Measurements from ENCODE around the gene GIMAP5. TPM values are rescaled to one million over a fixed set of nuclear protein-coding genes. Genes with fewer than 3 reads are reported as not detected.

The GIMAP5 gene
- total and polyA plus RNA-seq, 9 donors, result 6.1 to 11.6 (median 9.3) TPM

DNA sequence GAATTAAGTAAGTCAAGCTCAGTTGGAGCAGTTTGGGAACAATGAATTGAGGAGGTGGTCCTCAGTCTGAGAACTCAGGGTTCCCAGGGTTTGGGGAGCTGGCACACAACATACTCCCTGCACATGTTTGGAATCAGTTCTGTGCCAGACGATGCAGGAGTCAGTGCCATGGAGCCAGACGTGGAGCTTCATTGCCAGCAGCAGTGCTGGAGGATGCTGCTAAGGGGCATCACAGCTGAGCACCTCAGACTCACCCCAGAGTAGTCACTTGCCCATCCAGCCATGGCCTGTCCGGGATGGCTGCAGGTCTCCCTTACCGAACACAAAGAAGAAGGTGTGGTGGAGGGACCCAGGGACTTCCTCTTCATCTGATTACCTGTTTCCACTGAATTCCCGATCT lies 7.9 kb downstream of the GIMAP5 start:
- H3K9me3 ChIP-seq (replicated peaks; ENCODE audit: control insufficient read depth, low read depth, low read length), result no peaks in the 10 kb centered on the region
- H3K4me1 ChIP-seq (ENCODE audit: control insufficient read depth, insufficient read depth, low read length), result peaks cover 9% of the 10 kb centered on the region
- DNase-seq, result no peak
- WGBS (ENCODE audit: insufficient coverage), result 59% methylated on average over 3 of the region's 5 CpGs
- peaks cover 5% of the 10 kb centered on the region for H3K36me3 ChIP-seq (ENCODE audit: control insufficient read depth, insufficient read depth, low read length)
- H3K27ac ChIP-seq (ENCODE audit: low read length), result no peak overlapping the region
- H3K27me3 ChIP-seq (ENCODE audit: control insufficient read depth, insufficient read depth, low read length), result no peaks in the 10 kb centered on the region
- no peak overlapping the region for H3K4me3 ChIP-seq (ENCODE audit: low read length)

DNA sequence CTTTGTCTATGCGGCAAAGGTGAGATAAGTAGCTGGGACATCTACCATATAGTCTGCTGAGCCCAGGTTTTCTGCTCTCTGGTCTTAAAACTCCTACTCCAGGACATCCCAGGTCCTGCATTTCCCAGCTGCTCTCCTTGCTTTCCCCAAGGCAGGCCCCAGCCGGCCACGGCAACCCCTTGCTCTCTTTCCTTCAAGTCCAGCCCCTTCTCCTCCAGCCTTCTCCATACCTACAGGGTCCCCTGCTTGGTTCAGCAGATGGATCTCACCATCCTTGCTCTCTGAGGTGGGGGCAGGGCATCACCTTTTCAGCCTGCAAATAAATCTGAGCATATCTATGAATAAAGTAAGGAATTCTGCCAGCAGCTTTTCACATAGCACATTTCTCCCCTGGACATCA lies 8.7 kb downstream of the GIMAP5 start:
- peaks cover 9% of the 10 kb centered on the region for H3K4me1 ChIP-seq (ENCODE audit: control insufficient read depth, insufficient read depth, low read length)
- DNase-seq, result no peak
- H3K4me3 ChIP-seq (ENCODE audit: low read length), result no peak overlapping the region
- 25% methylated on average over 2 of the region's 3 CpGs for WGBS (ENCODE audit: insufficient coverage)
- no peaks in the 10 kb centered on the region for H3K27me3 ChIP-seq (ENCODE audit: control insufficient read depth, insufficient read depth, low read length)
- H3K9me3 ChIP-seq (replicated peaks; ENCODE audit: control insufficient read depth, low read depth, low read length), result no peaks in the 10 kb centered on the region
- no peak overlapping the region for H3K27ac ChIP-seq (ENCODE audit: low read length)
- H3K36me3 ChIP-seq (ENCODE audit: control insufficient read depth, insufficient read depth, low read length), result peaks cover 5% of the 10 kb centered on the region

DNA sequence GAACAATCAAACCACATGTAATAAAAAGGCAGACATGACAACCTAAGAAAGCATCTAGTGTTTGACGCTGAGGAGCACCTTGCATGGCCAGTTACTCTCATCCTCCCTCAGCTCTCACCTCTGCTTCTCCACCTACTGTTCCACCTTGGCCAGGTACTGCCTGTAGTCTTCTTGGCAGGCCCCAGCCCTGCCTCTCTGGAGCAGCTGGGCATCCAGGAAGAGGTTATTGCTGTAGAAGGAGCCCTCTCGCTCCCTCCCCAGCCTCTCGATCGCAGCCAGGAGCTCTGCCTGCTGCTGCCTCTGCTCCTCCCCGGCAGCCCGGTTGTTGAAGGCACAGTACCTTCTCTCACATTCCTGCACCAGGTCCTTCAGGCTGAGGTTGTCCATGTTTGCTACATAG lies 9.7 kb downstream of the GIMAP5 start:
- no peak overlapping the region for H3K27ac ChIP-seq (ENCODE audit: low read length)
- WGBS (ENCODE audit: insufficient coverage), result 97% methylated on average over 4 of the region's 6 CpGs
- peaks cover 5% of the 10 kb centered on the region for H3K36me3 ChIP-seq (ENCODE audit: control insufficient read depth, insufficient read depth, low read length)
- H3K4me3 ChIP-seq (ENCODE audit: low read length), result no peak overlapping the region
- H3K4me1 ChIP-seq (ENCODE audit: control insufficient read depth, insufficient read depth, low read length), result peaks cover 9% of the 10 kb centered on the region
- no peaks in the 10 kb centered on the region for H3K27me3 ChIP-seq (ENCODE audit: control insufficient read depth, insufficient read depth, low read length)
- DNase-seq, result no peak
- no peaks in the 10 kb centered on the region for H3K9me3 ChIP-seq (replicated peaks; ENCODE audit: control insufficient read depth, low read depth, low read length)

DNA sequence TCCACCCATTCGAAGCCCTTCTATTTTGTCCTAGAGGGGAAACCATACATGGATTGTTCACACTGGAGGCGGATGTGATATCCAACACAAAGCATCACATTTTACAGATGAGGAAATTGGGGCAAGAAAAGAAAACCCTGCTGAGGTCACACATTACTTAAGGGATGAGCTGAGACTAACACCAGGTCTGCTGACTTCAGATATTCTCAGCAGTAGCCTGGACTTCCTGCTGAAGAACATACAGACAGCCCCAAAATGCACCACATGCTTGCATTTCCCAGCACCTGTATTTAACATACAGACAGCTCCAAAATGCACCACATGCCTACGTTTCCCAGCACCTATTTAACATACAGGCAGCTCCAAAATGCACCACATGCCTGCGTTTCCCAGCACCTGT lies 11.2 kb downstream of the GIMAP5 start:
- Histone ChIP-seq H3K9me3 (replicated peaks; ENCODE audit: control insufficient read depth, low read depth, low read length) (no peaks in the 10 kb centered on the region), H3K4me1 (ENCODE audit: control insufficient read depth, insufficient read depth, low read length) (peaks cover 9% of the 10 kb centered on the region), H3K27ac (ENCODE audit: low read length) (no peak overlapping the region), H3K36me3 (ENCODE audit: control insufficient read depth, insufficient read depth, low read length) (no peaks in the 10 kb centered on the region), H3K27me3 (ENCODE audit: control insufficient read depth, insufficient read depth, low read length) (no peaks in the 10 kb centered on the region), H3K4me3 (ENCODE audit: low read length) (no peak overlapping the region)
- DNase-seq, result no peak
- 100% methylated on average over 1 of the region's 4 CpGs for WGBS (ENCODE audit: insufficient coverage)

DNA sequence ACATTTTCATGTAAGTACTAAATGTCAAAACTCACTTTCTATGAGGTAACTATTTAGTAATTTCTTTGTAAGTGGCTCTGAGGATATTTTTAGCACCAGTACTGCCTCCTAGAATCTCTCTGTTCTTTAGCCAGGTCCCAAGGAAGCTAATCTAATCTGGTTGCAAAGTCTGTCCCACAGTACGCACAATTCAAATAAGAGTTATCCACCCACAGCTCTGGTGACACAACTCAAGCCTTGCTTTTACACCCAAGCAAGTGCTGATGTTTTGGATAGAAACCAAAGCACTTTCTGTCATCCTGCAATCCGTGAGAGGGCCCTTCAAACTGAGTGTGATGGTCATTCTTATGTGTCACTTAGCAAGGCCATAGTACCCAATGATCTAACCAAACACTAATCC lies 14.5 kb downstream of the GIMAP5 start:
- no CpG with 5 or more reads among the region's 2 CpGs for WGBS (ENCODE audit: insufficient coverage)
- H3K9me3 ChIP-seq (replicated peaks; ENCODE audit: control insufficient read depth, low read depth, low read length), result no peaks in the 10 kb centered on the region
- H3K4me1 ChIP-seq (ENCODE audit: control insufficient read depth, insufficient read depth, low read length), result no peaks in the 10 kb centered on the region
- no peak overlapping the region for H3K4me3 ChIP-seq (ENCODE audit: low read length)
- H3K27ac ChIP-seq (ENCODE audit: low read length), result no peak overlapping the region
- DNase-seq, result no peak
- no peaks in the 10 kb centered on the region for H3K27me3 ChIP-seq (ENCODE audit: control insufficient read depth, insufficient read depth, low read length)
- H3K36me3 ChIP-seq (ENCODE audit: control insufficient read depth, insufficient read depth, low read length), result no peaks in the 10 kb centered on the region

DNA sequence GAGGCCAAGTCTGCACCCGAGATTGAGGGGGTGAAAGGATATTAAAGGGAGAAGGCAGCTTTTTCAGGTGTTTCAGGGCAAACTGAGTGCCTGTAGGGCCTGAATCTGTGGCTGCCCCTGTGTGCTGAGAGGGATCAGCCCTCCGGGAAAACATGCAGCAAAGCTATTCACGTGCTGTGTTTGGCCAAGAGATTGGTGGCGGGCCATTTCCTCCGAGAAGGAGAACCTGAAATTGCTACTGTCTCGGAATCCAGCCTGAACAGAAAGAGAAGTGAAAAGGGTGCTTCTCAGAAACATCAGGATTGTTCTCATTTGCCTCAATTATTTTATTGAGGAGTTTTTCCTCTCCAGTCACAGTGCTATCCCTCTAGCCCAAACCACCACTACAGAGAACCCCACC lies 16.0 kb downstream of the GIMAP5 start:
- Histone ChIP-seq H3K4me3 (ENCODE audit: low read length) (no peak overlapping the region), H3K9me3 (replicated peaks; ENCODE audit: control insufficient read depth, low read depth, low read length) (no peaks in the 10 kb centered on the region), H3K36me3 (ENCODE audit: control insufficient read depth, insufficient read depth, low read length) (no peaks in the 10 kb centered on the region), H3K4me1 (ENCODE audit: control insufficient read depth, insufficient read depth, low read length) (no peaks in the 10 kb centered on the region), H3K27ac (ENCODE audit: low read length) (no peak overlapping the region), H3K27me3 (ENCODE audit: control insufficient read depth, insufficient read depth, low read length) (no peaks in the 10 kb centered on the region)
- WGBS (ENCODE audit: insufficient coverage), result 52% methylated on average over 5 of the region's 6 CpGs
- DNase-seq, result peak; percentile 61

DNA sequence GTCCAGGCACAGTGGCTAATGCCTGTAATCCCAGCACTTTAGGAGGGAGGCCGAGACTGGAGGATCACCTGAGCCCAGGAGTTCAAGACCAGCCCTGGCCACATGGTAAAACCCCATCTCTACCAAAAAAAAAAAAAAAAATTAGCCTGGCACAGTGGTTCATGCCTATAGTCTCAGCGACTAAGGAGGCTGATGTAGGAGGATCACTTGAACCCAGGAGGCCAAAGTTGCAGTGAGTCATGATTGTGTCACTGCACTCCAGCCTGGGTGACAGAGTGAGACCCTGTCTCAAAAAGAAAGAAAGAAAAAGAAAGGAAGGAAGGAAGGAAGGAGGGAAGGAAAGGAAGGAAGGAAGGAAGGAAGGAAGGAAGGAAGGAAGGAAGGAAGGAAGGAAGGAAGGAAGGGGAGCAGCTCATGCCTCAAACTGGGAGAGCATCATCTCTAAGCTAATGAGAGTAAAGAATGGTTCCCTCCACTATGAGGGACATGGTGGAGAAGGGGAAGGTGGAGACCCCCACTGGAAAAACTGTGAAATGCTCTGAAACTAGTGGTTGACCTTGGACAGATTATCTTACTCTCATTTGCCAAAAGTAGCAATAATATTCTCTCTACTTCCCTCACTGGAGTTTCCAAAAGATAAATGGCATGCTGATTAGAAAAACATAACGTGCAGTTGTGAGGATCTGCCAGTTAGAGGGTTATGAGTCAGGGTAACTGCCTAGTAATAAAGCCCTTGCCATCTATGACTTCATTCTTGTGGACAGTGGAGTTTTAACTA lies 16.8 kb downstream of the GIMAP5 start:
- Histone ChIP-seq H3K27me3 (ENCODE audit: control insufficient read depth, insufficient read depth, low read length) (no peaks in the 10 kb centered on the region), H3K4me1 (ENCODE audit: control insufficient read depth, insufficient read depth, low read length) (no peaks in the 10 kb centered on the region), H3K9me3 (replicated peaks; ENCODE audit: control insufficient read depth, low read depth, low read length) (no peaks in the 10 kb centered on the region), H3K36me3 (ENCODE audit: control insufficient read depth, insufficient read depth, low read length) (no peaks in the 10 kb centered on the region), H3K4me3 (ENCODE audit: low read length) (no peak overlapping the region), H3K27ac (ENCODE audit: low read length) (no peak overlapping the region)
- WGBS (ENCODE audit: insufficient coverage), result no CpG with 5 or more reads among the region's 3 CpGs
- DNase-seq, result peak; percentile 40

DNA sequence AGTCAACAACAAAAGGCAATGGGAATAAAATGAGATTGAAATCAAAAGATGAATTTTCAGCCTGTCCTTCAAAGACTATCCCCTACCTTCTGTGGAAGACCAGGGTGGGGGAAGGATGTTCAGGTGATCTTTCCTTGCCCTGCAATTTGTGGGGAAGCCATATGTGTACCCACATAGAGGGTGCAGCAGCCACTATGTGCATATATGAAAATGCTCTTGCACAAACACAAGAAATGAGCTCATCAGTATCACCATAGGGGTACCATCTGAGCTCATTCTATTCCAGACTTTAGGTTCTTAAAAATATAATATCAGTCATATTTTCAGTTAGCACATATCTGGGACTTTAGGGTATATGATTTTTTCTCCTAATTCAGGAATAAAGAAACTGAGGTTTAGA lies 17.7 kb downstream of the GIMAP5 start:
- H3K27me3 ChIP-seq (ENCODE audit: control insufficient read depth, insufficient read depth, low read length), result no peaks in the 10 kb centered on the region
- H3K4me3 ChIP-seq (ENCODE audit: low read length), result no peak overlapping the region
- DNase-seq, result no peak
- H3K4me1 ChIP-seq (ENCODE audit: control insufficient read depth, insufficient read depth, low read length), result no peaks in the 10 kb centered on the region
- H3K27ac ChIP-seq (ENCODE audit: low read length), result no peak overlapping the region
- no peaks in the 10 kb centered on the region for H3K9me3 ChIP-seq (replicated peaks; ENCODE audit: control insufficient read depth, low read depth, low read length)
- H3K36me3 ChIP-seq (ENCODE audit: control insufficient read depth, insufficient read depth, low read length), result no peaks in the 10 kb centered on the region

DNA sequence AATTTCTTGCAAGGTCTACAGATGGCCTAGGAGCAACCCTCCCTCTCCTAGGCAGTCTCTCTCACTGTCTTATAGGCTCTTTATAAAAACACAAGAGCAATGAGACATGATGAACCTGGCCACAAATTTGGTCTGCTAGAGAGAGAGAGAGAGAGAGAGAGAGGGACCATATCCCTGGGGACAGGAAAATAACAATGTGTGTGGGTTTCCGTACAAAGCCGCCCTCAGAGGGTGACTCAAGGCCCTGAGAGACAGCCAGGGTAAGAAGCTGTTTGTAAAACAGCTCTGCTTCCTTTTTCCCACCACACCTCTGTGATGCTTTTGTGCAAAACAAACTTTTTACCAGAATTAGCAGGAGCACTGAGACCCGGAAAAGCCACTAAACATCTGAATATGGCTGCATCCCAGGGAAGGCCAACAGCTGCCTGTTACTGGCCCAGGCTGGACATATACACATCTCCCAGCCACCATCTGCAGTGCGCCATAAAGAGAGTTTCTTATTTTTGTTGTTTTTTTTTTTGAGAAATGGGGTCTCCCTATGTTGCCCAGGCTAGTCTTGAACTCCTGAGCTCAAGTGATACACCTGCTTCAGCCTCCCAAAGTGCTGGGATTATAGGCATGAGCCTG lies 18.4 kb downstream of the GIMAP5 start:
- H3K27ac ChIP-seq (ENCODE audit: low read length), result no peak overlapping the region

DNA sequence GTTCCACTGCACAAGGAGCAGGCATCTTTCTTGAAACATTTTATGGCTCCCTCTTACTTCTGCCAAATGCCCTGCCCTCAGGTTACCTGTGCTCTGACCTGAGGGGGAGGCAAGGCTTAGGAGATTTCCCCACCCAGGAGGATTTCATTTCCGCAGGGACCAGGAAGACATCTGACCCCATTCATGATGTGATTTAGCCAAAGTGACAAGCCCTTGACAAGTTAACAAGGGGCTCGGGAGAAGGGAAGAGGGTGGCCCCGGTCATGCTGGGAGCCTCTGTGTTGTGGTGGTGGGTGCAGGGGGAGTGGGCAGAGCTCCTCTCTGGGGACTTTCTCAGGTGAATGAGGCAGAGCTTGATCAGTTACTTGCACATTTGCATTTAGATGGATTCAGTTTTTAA lies 18.9 kb downstream of the GIMAP5 start:
- Histone ChIP-seq H3K27ac (ENCODE audit: low read length) (no peak overlapping the region), H3K27me3 (ENCODE audit: control insufficient read depth, insufficient read depth, low read length) (no peaks in the 10 kb centered on the region), H3K9me3 (replicated peaks; ENCODE audit: control insufficient read depth, low read depth, low read length) (no peaks in the 10 kb centered on the region), H3K36me3 (ENCODE audit: control insufficient read depth, insufficient read depth, low read length) (no peaks in the 10 kb centered on the region), H3K4me1 (ENCODE audit: control insufficient read depth, insufficient read depth, low read length) (no peaks in the 10 kb centered on the region), H3K4me3 (ENCODE audit: low read length) (no peak overlapping the region)
- DNase-seq, result no peak
- 41% methylated on average over 2 of the region's 3 CpGs for WGBS (ENCODE audit: insufficient coverage)

More for the DNA sequence above, 18.4 kb downstream of the GIMAP5 start:
- no peaks in the 10 kb centered on the region for H3K36me3 ChIP-seq (ENCODE audit: control insufficient read depth, insufficient read depth, low read length)
- 40% methylated on average over 2 of the region's 4 CpGs for WGBS (ENCODE audit: insufficient coverage)
- no peaks in the 10 kb centered on the region for H3K27me3 ChIP-seq (ENCODE audit: control insufficient read depth, insufficient read depth, low read length)
- H3K4me1 ChIP-seq (ENCODE audit: control insufficient read depth, insufficient read depth, low read length), result no peaks in the 10 kb centered on the region
- no peak overlapping the region for H3K4me3 ChIP-seq (ENCODE audit: low read length)
- DNase-seq, result peak; percentile 16
- no peaks in the 10 kb centered on the region for H3K9me3 ChIP-seq (replicated peaks; ENCODE audit: control insufficient read depth, low read depth, low read length)
